NT2/D1 (cell line): Measurements from ENCODE around the gene SMDT1.

Experiments used
- YY1 ChIP-seq: IDR thresholded peaks from 2 replicates; pipeline ENCODE4 v1.6.1; 2011; ENCODE audit not compliant: insufficient read length, insufficient read depth
- ZNF274 ChIP-seq: IDR thresholded peaks from 2 replicates; pipeline ENCODE4 v1.6.1; 2011; ENCODE audit warnings: mild to moderate bottlenecking, low read depth, low read length

- TF ChIP-seq ZNF274 (no peak), YY1 (no peak)
Observed at GRCh38 chr22:42074132-42074811, 5.2 kb upstream of the SMDT1 start, which contains the start of gene PHETA2.
